Measurements from ENCODE around the gene AEN. TPM values are rescaled to one million over a fixed set of nuclear protein-coding genes. Genes with fewer than 3 reads are reported as not detected.
"Not testable (repeated sequence)": the region's sequence is repeated elsewhere in the genome, so short reads cannot be mapped to it uniquely, and the experiment has no call there.

The AEN gene
- total RNA-seq, 2 experiments from 2014 or later = 38.2 to 42.5 TPM

DNA sequence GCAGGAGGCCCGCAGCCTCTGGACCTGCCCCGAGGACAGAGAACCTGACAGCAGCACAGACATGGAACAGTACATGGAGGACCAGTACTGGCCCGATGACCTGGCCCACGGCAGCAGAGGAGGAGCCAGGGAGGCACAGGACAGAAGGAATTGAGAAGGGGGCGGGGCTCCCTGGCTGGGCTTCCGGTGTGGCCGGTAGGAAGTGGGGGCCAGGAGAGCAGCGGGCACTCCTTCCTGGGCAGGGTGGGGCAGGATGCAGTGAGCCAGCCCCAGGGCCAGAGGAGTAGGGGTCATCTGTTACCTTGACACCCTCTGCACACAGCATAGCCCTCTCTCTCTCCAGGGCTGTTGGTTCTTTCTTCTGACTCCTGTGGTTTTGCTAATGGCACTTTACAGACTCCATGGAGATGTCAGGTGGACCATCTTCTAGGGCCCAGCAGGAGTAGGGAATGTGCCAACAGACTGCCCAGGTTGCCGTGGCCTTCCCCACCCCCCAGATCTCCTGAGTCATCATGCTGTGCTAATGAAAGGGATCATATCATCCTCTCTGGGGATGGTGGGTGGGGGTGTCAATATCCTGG lies 9.1 kb downstream of the AEN start:
- no peaks in the 10 kb centered on the region for H3K9me3 Mint-ChIP-seq
- POLR2A ChIA-PET = interaction anchor here (1.0 kb wide), 1 partner anchor 17 kb away, joined by 3 read pairs; no protein-coding TSS in a partner anchor
- H3K27me3 Mint-ChIP-seq = no peaks in the 10 kb centered on the region
- peak; percentile 48 for ATAC-seq (ENCODE audit: low read depth)
- peaks cover 61% of the 10 kb centered on the region for H3K4me1 Mint-ChIP-seq
- peaks cover 43% of the 10 kb centered on the region for H3K36me3 Mint-ChIP-seq
- H3K27ac Mint-ChIP-seq = peak overlapping the region; percentile 97
- H3K4me3 Mint-ChIP-seq = peak overlapping the region; percentile 69
- peak; percentile 58 for DNase-seq

DNA sequence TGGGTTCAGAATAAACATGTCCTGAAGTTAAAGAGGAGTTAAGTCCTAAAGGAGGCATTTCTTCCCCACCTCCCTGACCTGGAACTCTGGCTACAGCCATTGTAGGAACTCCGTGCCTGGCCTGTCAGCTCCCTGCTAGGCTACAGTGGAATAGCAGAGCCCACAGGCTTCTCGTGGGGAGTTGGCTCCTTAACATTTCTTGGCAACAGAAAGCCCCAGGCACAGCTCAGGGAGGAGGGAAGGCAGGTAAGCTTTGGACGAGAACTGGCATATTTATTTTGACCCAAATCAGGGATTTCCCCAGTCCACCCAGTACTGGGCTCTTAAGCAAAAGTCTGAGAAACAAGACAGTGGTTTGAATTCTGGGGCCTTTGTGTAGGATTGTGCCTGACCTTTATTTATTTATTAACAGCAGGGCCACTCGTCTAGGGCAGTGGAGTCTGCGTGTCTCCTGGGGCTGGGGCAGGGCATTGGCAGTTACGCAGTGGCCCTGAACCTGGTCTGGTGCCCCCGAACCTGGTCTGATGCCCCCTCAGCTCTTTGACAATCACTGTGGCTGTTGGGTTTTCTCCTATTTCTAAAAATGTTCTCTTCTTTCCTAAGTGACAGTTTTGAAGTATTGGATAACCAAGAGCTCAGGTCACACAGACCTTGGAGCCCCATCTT lies 9.8 kb downstream of the AEN start:
- no peak for ATAC-seq (ENCODE audit: low read depth)
- POLR2A ChIA-PET = no interaction called here
- H3K4me3 Mint-ChIP-seq = peak overlapping the region; percentile 69
- no peaks in the 10 kb centered on the region for H3K9me3 Mint-ChIP-seq
- no peaks in the 10 kb centered on the region for H3K27me3 Mint-ChIP-seq
- H3K4me1 Mint-ChIP-seq = peaks cover 59% of the 10 kb centered on the region
- DNase-seq = no peak
- H3K27ac Mint-ChIP-seq = peak overlapping the region; percentile 97
- peaks cover 44% of the 10 kb centered on the region for H3K36me3 Mint-ChIP-seq

DNA sequence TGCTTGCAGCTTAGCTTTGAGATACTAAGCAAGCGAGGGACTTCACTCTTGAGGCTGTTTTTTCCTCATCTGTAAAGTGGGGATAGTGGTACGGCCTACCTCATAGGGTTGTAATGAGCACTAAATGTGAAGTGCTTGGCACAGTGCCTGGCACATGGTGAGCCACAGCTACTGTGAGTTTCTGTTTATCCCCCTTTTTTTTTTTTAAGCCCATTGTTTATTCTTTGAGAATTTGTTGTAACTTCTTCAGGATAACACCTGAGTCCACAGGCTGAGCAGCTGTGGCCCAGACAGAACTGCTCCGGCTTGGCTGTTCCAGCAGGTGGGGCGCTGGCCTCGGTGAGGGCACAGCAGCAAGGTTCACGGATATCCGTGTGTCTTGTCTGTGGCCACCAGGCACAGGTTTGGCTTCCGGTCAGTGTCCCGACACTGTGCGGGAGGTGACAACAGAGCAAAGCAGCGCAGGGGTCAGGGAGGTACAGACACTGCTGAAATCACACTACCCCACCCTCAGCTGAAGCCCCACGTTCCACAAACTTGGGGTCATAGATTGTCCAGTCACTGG lies 10.4 kb downstream of the AEN start:
- no peaks in the 10 kb centered on the region for H3K9me3 Mint-ChIP-seq
- peak overlapping the region; percentile 72 for H3K27ac Mint-ChIP-seq
- H3K4me1 Mint-ChIP-seq = peaks cover 61% of the 10 kb centered on the region
- ATAC-seq (ENCODE audit: low read depth) (no peak), DNase-seq (no peak)
- POLR2A ChIA-PET = no interaction called here
- peaks cover 44% of the 10 kb centered on the region for H3K36me3 Mint-ChIP-seq
- H3K27me3 Mint-ChIP-seq = no peaks in the 10 kb centered on the region
- H3K4me3 Mint-ChIP-seq = no peak overlapping the region

DNA sequence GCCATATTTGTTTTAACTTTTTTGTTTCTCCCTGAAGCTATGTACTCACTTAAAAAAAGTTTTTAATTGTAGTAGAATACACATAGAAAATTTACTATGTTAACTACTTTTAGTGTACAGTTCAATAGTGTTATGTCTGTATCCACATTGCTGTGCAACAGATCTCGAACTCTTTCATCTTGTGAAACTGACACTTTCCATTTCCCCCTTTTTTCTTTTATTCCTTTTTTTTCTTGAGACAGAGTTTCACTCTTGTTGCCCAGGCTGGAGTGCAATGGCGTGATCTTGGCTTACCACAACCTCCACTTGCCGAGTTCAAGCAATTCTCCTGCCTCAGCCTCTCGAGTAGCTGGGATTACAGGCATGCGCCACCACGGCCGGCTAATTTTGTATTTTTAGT lies 11.7 kb downstream of the AEN start:
- H3K27me3 Mint-ChIP-seq; H3K9me3 Mint-ChIP-seq; ATAC-seq (ENCODE audit: low read depth); H3K4me3 Mint-ChIP-seq; DNase-seq: not testable (repeated sequence)
- POLR2A ChIA-PET = interaction anchor here (0.9 to 1.4 kb wide), 3 partner anchors 8 to 165 kb away, joined by 3 to 6 read pairs (median 3); partner anchors contain the start of genes MRPL46 and MRPS11
- peak overlapping the region; percentile 88 for H3K27ac Mint-ChIP-seq
- H3K36me3 Mint-ChIP-seq = peaks cover 39% of the 10 kb centered on the region
- H3K4me1 Mint-ChIP-seq = peaks cover 65% of the 10 kb centered on the region

DNA sequence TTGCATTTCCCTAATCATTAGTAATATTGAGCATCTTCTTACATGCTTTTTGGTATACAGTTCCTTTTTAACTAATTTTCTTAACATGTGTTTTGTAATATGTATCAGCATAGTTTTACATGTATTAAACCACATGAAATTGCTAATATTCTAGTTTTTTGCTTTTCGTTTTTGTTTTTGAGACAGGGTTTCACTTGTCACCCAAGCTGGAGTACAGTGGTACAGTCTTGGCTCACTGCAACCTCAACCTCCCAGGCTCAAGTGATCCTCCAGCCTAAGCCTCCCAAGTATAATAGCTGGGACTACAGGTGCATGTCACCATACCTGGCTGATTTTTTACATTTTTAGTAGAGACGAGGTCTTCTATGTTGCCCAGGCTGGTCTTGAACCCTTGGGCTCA lies 13.3 kb downstream of the AEN start:
- peaks cover 35% of the 10 kb centered on the region for H3K36me3 Mint-ChIP-seq
- H3K4me3 Mint-ChIP-seq = no peak overlapping the region

DNA sequence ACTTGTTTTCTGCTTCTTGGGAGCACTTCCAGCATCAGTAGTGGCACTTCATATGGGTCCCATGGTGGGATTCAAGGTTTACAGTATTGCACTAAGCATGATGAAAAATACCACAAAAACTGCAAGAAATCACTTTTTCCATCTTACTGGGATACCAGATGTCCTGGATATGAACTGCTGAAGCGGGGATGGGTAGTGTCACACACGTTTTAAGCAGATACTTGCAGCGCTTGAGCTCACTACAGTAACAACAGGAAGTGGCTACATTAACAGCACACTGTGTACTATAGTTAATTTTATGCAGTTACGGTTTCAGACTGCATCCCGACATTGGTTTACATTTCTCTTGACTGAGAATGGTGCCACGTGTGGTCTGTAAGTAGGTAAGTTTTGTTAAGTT lies 14.2 kb downstream of the AEN start:
- POLR2A ChIA-PET = interaction anchor here (0.6 to 2.8 kb wide), 4 partner anchors 10 to 14 kb away, joined by 3 to 21 read pairs (median 4); partner anchors contain the start of gene AEN
- H3K9me3 Mint-ChIP-seq = no peaks in the 10 kb centered on the region
- peak overlapping the region; percentile 98 for H3K4me3 Mint-ChIP-seq
- H3K4me1 Mint-ChIP-seq = peaks cover 60% of the 10 kb centered on the region
- peaks cover 36% of the 10 kb centered on the region for H3K36me3 Mint-ChIP-seq
- no peaks in the 10 kb centered on the region for H3K27me3 Mint-ChIP-seq
- DNase-seq = no peak
- H3K27ac Mint-ChIP-seq = peak overlapping the region; percentile 100
- ATAC-seq (ENCODE audit: low read depth) = peak; percentile 25

More for the DNA sequence above, 13.3 kb downstream of the AEN start:
- Mint-ChIP-seq H3K27ac (peak overlapping the region; percentile 71), H3K27me3 (no peaks in the 10 kb centered on the region), H3K9me3 (no peaks in the 10 kb centered on the region), H3K4me1 (peaks cover 61% of the 10 kb centered on the region)
- DNase-seq = no peak
- ATAC-seq (ENCODE audit: low read depth) = no peak
- POLR2A ChIA-PET = interaction anchor here (1.4 to 2.8 kb wide), 2 partner anchors 13 to 15 kb away, joined by 5 to 21 read pairs; partner anchors contain the start of gene AEN

DNA sequence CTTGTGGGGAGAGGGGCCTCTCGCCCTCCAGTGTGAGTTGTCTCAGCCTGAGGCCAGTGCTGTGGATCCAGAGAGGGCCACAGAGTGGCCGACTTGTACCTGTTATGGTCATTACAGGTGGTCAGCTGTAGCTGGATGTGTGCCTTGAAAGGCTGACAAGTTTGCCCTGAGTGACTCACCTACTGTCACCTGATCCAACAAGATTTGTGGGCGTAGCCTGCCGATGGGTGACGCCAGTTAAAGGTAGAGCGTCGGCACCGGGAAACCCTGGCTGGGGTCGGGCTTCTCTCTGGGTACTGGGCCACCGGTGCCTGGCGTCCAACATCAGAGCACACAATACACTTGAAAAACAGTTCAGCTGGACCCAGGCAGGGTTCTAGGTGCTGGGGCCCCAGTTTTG lies 14.9 kb downstream of the AEN start:
- Mint-ChIP-seq H3K27ac (peak overlapping the region; percentile 100), H3K4me3 (peak overlapping the region; percentile 98), H3K9me3 (no peaks in the 10 kb centered on the region), H3K36me3 (peaks cover 33% of the 10 kb centered on the region), H3K4me1 (peaks cover 57% of the 10 kb centered on the region), H3K27me3 (no peaks in the 10 kb centered on the region)
- peak; percentile 7 for ATAC-seq (ENCODE audit: low read depth)
- POLR2A ChIA-PET = interaction anchor here (1.0 to 2.8 kb wide), 4 partner anchors 9 to 18 kb away, joined by 3 to 21 read pairs (median 4); partner anchors contain the start of gene AEN
- peak; percentile 69 for DNase-seq

DNA sequence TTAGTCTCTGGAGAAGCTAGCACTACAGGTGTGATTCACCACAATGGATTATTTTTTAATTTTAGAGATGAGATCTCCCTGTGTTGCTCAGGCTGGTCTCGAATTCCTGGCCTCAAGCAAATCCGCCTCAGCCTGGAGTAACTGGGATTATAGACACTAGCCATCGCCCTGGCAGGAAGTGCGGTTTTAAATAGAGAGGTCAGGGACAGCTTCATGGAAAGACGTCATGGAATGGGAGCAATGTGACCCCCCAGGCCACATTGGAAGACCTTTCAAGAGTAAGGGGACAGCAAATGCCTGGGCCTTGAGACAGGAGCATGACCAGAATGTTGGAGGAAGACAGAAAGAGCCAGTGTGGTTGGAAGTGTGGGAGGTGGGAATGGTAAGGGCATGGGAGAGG lies 15.5 kb downstream of the AEN start:
- POLR2A ChIA-PET = interaction anchor here (1.0 to 2.8 kb wide), 2 partner anchors 15 to 18 kb away, joined by 3 to 21 read pairs; partner anchors contain the start of gene AEN
- H3K4me1 Mint-ChIP-seq = peaks cover 56% of the 10 kb centered on the region
- peak; percentile 26 for DNase-seq
- ATAC-seq (ENCODE audit: low read depth) = no peak
- no peaks in the 10 kb centered on the region for H3K9me3 Mint-ChIP-seq
- peaks cover 33% of the 10 kb centered on the region for H3K36me3 Mint-ChIP-seq
- no peaks in the 10 kb centered on the region for H3K27me3 Mint-ChIP-seq
- H3K4me3 Mint-ChIP-seq = peak overlapping the region; percentile 98
- H3K27ac Mint-ChIP-seq = peak overlapping the region; percentile 100

DNA sequence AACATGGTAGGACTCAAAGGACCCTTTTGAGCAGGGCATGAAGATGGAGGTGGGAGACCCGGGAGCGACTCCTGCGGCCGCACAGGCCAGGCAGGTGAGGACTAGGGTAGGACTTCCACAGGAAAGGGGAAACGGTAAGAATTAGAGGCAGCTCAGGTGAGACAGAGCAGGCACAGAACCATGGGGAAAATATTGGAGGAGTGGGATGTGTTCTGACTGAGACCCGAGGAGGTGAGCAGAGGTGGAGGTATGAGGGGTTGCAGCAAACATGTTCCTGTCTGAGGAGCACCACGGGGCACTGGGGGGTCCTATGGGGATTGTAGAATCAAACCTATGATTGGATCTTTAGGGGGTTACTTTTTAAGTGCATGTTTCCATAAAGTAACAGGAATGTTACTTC lies 16.3 kb downstream of the AEN start:
- H3K4me3 Mint-ChIP-seq = peak overlapping the region; percentile 98
- POLR2A ChIA-PET = interaction anchor here (2.8 kb wide), 1 partner anchor 16 kb away, joined by 21 read pairs; the partner anchor contains the start of gene AEN
- peaks cover 57% of the 10 kb centered on the region for H3K4me1 Mint-ChIP-seq
- no peaks in the 10 kb centered on the region for H3K9me3 Mint-ChIP-seq
- no peak for DNase-seq
- no peak for ATAC-seq (ENCODE audit: low read depth)
- peak overlapping the region; percentile 100 for H3K27ac Mint-ChIP-seq
- no peaks in the 10 kb centered on the region for H3K27me3 Mint-ChIP-seq
- H3K36me3 Mint-ChIP-seq = peaks cover 34% of the 10 kb centered on the region

DNA sequence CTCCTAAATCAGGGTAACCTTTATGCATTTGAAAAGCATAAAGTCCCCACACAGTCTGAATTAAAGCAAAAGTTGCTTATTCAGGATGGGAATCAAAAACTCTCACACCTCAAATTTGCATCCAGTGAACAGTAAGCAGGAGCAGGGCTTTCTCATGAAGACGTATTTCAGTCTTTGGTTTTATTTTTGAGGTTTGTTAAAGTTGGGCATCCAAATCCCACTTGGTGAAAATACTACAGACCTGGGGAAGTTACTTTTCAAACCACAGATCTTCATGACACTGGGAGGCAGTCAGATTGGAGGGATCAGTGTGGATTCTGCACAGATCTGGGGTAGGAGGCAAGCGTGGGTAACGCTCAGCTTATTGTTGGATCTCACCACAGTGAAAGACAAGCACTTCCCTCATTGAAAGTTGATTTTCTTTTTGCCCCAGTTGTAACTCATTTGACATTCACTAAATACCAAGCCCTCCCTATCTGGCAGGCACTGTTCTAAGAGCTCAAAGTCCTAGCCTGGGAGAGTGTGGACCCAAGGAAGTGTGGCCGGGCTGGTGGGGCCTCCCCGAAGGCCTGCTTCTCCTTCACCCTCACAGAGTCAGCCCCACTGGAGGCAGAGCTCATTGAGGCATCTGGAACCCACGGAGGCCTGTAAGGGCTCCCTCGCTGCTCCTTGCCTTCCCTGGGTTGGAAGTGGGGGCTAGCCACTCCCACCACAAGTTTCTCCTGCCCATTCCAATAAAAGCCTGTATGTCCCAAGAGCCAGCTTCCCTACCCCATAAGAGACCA lies 16.9 kb downstream of the AEN start:
- no peak for ATAC-seq (ENCODE audit: low read depth)
- Mint-ChIP-seq H3K27me3 (no peaks in the 10 kb centered on the region), H3K4me3 (peak overlapping the region; percentile 98), H3K36me3 (peaks cover 34% of the 10 kb centered on the region), H3K4me1 (peaks cover 58% of the 10 kb centered on the region), H3K9me3 (no peaks in the 10 kb centered on the region), H3K27ac (peak overlapping the region; percentile 100)
- no peak for DNase-seq
- POLR2A ChIA-PET = interaction anchor here (0.8 to 1.2 kb wide), 8 partner anchors 18 to 274 kb away, joined by 3 to 8 read pairs (median 3); partner anchors contain the start of genes MRPL46 and MRPS11

DNA sequence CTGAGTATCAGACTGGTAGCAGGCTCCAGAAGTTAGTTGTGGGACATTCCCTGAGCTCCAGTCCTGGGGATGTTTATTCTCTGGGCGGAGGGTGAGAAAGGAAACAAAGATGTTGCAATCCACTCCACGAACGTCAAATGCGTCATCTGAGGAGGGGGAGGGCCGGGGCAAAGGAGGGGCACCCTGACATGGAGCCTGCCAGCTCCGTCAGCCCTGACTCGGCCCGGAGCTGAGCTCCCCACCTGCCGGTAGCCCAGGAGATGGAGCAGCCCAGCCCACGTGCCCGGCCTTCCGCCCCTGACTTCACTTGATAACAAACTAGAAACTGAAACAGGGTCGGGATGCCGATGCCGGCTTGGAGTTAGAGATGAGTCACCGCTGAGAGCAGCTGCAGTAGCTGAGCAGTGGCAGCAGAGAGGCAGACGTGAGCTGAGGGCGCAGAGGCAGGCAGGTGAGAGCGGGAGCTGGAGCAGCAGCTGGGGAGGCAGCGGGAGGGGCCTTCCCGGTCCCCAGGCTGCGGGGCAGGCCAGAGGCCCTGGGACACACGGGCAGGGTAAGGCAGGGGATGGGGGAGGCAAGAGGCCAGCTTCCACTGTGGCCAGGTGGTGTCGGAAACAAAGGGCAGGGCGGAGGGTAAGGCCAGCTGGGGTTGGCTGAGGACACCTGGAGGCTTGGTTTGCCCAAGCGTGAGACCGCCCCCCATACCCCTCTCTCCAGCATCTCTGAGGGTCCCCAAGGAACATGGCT lies 17.7 kb downstream of the AEN start, which contains the start of gene ISG20:
TSS of gene ISG20 (plus strand) at position 391 of the 747 bp plus-strand sequence. CDS start at position 742, 351 bp downstream.
- ATAC-seq (ENCODE audit: low read depth) (peak; percentile 85), DNase-seq (peak; percentile 89)
- Mint-ChIP-seq H3K4me1 (peaks cover 58% of the 10 kb centered on the region), H3K27ac (peak within 1 kb of the TSS; percentile 100), H3K27me3 (no peaks in the 10 kb centered on the region), H3K9me3 (no peaks in the 10 kb centered on the region), H3K36me3 (peaks cover 34% of the 10 kb centered on the region), H3K4me3 (peak within 1 kb of the TSS; percentile 98)
- POLR2A ChIA-PET = interaction anchor here (0.8 to 1.2 kb wide), 8 partner anchors 17 to 274 kb away, joined by 3 to 8 read pairs (median 3); partner anchors contain the start of genes MRPL46 and MRPS11

DNA sequence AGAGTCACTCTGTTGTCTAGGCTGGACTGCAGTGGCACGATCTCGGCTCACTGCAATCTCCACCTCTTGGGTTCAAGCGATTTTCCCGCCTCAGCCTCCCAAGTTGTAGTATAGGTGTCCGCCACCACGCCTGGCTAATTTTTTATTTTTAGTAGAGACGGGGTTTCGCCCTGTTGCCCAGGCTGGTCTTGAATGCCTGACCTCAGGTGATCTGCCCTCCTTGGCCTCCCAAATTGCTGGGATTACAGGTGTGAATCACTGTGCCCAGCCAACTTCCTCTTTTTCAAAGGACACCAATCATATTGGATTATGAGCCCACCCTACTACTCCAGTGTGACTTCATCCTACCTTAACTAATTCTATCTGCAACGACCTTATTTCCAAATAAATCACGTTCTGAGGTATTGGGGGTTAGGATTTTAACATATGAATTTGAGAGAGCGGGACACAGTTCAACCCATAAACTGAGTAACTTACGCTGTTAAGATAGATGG lies 20.9 kb downstream of the AEN start:
- Mint-ChIP-seq H3K4me1 (peaks cover 57% of the 10 kb centered on the region), H3K4me3 (peak overlapping the region; percentile 60), H3K27me3 (no peaks in the 10 kb centered on the region), H3K9me3 (no peaks in the 10 kb centered on the region), H3K27ac (peak overlapping the region; percentile 73), H3K36me3 (peaks cover 40% of the 10 kb centered on the region)
- no peak for ATAC-seq (ENCODE audit: low read depth)
- POLR2A ChIA-PET = no interaction called here
- DNase-seq = no peak

Measured in activated naive CD8-positive, alpha-beta T cell treated with anti-CD3 and anti-CD28 coated beads, Interleukin-2, amount 10 ng/mL, durations not matched to agents 7 days and 5 days (primary cell).